Fibroblast of skin of scalp (primary cell): ENCODE data around the gene CTDSP1.
A peak's percentile ranks its signal among the peaks of the same experiment; 100 is the strongest.

ENCODE experiments used
- DNase-seq: peaks from one replicate; pipeline ENCODE4 v3.0.0-alpha.2; 2013

CTDSP1 gene

GRCh38 chr2:218400167-218400929 is 680 bp downstream of the CTDSP1 start:
- DNase-seq, result peak; percentile 28

- DNase-seq, result no peak
Measured at GRCh38 chr2:218400930-218401881, 1.5 kb downstream of the CTDSP1 start.

GRCh38 chr2:218401890-218402289 is 2.2 kb downstream of the CTDSP1 start:
- DNase-seq, result no peak

GRCh38 chr2:218402491-218402901 is 2.8 kb downstream of the CTDSP1 start:
- DNase-seq, result no peak

- no peak for DNase-seq
Measured at GRCh38 chr2:218402911-218403411, 3.3 kb downstream of the CTDSP1 start.

- no peak for DNase-seq
Measured at GRCh38 chr2:218403810-218404209, 4.1 kb downstream of the CTDSP1 start.

GRCh38 chr2:218404351-218405085 is 4.8 kb downstream of the CTDSP1 start:
- no peak for DNase-seq

- no peak for DNase-seq
Measured at GRCh38 chr2:218405086-218405745, 5.5 kb downstream of the CTDSP1 start.

GRCh38 chr2:218405746-218406208 is 6.1 kb downstream of the CTDSP1 start:
- DNase-seq, result no peak

- DNase-seq, result peak; percentile 97
Measured at GRCh38 chr2:218406209-218406948, 6.7 kb downstream of the CTDSP1 start.

- DNase-seq, result peak; percentile 48
Measured at GRCh38 chr2:218406949-218407618, 7.4 kb downstream of the CTDSP1 start.

GRCh38 chr2:218407717-218408116 is 8.0 kb downstream of the CTDSP1 start:
- DNase-seq, result no peak

GRCh38 chr2:218418321-218418716 is 18.7 kb downstream of the CTDSP1 start:
- no peak for DNase-seq

- no peak for DNase-seq
Measured at GRCh38 chr2:218418717-218419458, 19.2 kb downstream of the CTDSP1 start, which contains the start of gene VIL1. Gene VIL1 (plus strand): TSS chr2:218419123. CDS start chr2:218423779, 4,656 bp downstream.

GRCh38 chr2:218419630-218420216 is 20.1 kb downstream of the CTDSP1 start:
- no peak for DNase-seq

- DNase-seq, result no peak
Measured at GRCh38 chr2:218421027-218421426, 21.4 kb downstream of the CTDSP1 start.

- no peak for DNase-seq
Measured at GRCh38 chr2:218422403-218423086, 22.9 kb downstream of the CTDSP1 start.

GRCh38 chr2:218423584-218423983 is 23.9 kb downstream of the CTDSP1 start:
- no peak for DNase-seq

- no peak for DNase-seq
Measured at GRCh38 chr2:218425531-218425930, 25.9 kb downstream of the CTDSP1 start.
